GM23338 (cell line): ENCODE data around the gene TMEM117. TPM values are rescaled to one million over a fixed set of nuclear protein-coding genes. Genes with fewer than 3 reads are reported as not detected.

ENCODE experiments used
- ATAC-seq: fragments of 200-7000 bp; cut with Tn5 transposase; 3 replicates; pipeline ENCODE4 v1.9.1; 2020
- DNase-seq: peaks from one replicate; pipeline ENCODE4 v3.0.0-alpha.2; 2015; ENCODE audit warnings: low spot score
- H2AFZ ChIP-seq: fragments of 200-600 bp; sonication (generic); 2 replicates; pipeline ENCODE4 v1.8.0; 2016; ENCODE audit warnings: antibody characterized with exemption, mild to moderate bottlenecking, moderate library complexity
- H3F3A ChIP-seq: fragments of 200-600 bp; sonication (generic); replicated peaks from 2 replicates; pipeline ENCODE4 v1.8.0; 2017; ENCODE audit warnings: antibody characterized with exemption, mixed run types, low read depth
- H3K27ac ChIP-seq: fragments of 200-600 bp; sonication (generic); 2 replicates; pipeline ENCODE4 v1.6.1; 2016; ENCODE audit warnings: low read depth
- H3K27me3 ChIP-seq: fragments of 200-600 bp; sonication (generic); 2 replicates; pipeline ENCODE4 v1.8.0; 2016; ENCODE audit warnings: mild to moderate bottlenecking, mixed run types, moderate library complexity; ENCODE audit not compliant: insufficient read depth
- H3K36me3 ChIP-seq: fragments of 200-600 bp; sonication (generic); 2 replicates; pipeline ENCODE4 v1.8.0; 2016; ENCODE audit warnings: mild to moderate bottlenecking; ENCODE audit not compliant: insufficient read depth
- H3K4me1 ChIP-seq: fragments of 200-600 bp; sonication (generic); 2 replicates; pipeline ENCODE4 v1.8.0; 2016; ENCODE audit warnings: mild to moderate bottlenecking, moderate library complexity; ENCODE audit not compliant: insufficient read depth
- H3K4me2 ChIP-seq: fragments of 200-600 bp; sonication (generic); 2 replicates; pipeline ENCODE4 v1.7.1; 2017; ENCODE audit warnings: mixed run types
- H3K4me3 ChIP-seq: fragments of 200-600 bp; sonication (generic); 2 replicates; pipeline ENCODE4 v1.6.1; 2016; ENCODE audit warnings: mixed run types
- H3K79me2 ChIP-seq: fragments of 200-600 bp; sonication (generic); replicated peaks from 2 replicates; pipeline ENCODE4 v1.8.0; 2017; ENCODE audit warnings: mild to moderate bottlenecking; ENCODE audit not compliant: insufficient read depth
- H3K9me2 ChIP-seq: fragments of 200-600 bp; sonication (generic); 2 replicates; pipeline ENCODE4 v1.8.0; 2017; ENCODE audit not compliant: insufficient read depth
- H4K20me1 ChIP-seq: fragments of 200-600 bp; sonication (generic); replicated peaks from 2 replicates; pipeline ENCODE4 v1.8.0; 2017; ENCODE audit warnings: mild to moderate bottlenecking; ENCODE audit not compliant: insufficient read depth
- H3K27ac Mint-ChIP-seq: 2 replicates; pipeline ENCODE4 v1.8.0; 2020; ENCODE audit warnings: inconsistent platforms, mild to moderate bottlenecking, moderate library complexity, mixed read lengths
- H3K27me3 Mint-ChIP-seq: 3 replicates; pipeline ENCODE4 v1.8.0; 2022; ENCODE audit warnings: low read depth, mild to moderate bottlenecking, moderate library complexity, mixed read lengths, inconsistent platforms; ENCODE audit not compliant: insufficient read depth, poor library complexity
- H3K36me3 Mint-ChIP-seq: 3 replicates; pipeline ENCODE4 v1.8.0; 2021; ENCODE audit warnings: low read depth, mild to moderate bottlenecking, inconsistent platforms, moderate library complexity, mixed read lengths
- H3K4me1 Mint-ChIP-seq: 3 replicates; pipeline ENCODE4 v1.8.0; 2020; ENCODE audit warnings: mild to moderate bottlenecking, inconsistent platforms, mixed read lengths
- H3K4me3 Mint-ChIP-seq: 3 replicates; pipeline ENCODE4 v1.8.0; 2021; ENCODE audit warnings: moderate library complexity, mild to moderate bottlenecking, inconsistent platforms, mixed read lengths
- H3K9me3 Mint-ChIP-seq: 3 replicates; pipeline ENCODE4 v1.8.0; 2020; ENCODE audit warnings: moderate library complexity, mild to moderate bottlenecking, inconsistent platforms, mixed read lengths
- EZH2 ChIP-seq: fragments of 200-600 bp; sonication (generic); IDR thresholded peaks from one replicate; pipeline ENCODE4 v1.8.0; 2017; ENCODE audit warnings: antibody characterized with exemption, mild to moderate bottlenecking, low read depth; ENCODE audit not compliant: unreplicated experiment
- EZH2phosphoT487 ChIP-seq: fragments of 200-600 bp; sonication (generic); IDR thresholded peaks from one replicate; pipeline ENCODE4 v1.8.1; 2018; ENCODE audit warnings: antibody characterized with exemption; ENCODE audit not compliant: unreplicated experiment
- JUNB ChIP-seq: IDR thresholded peaks from one replicate; pipeline ENCODE4 v1.6.1; 2016; ENCODE audit warnings: antibody characterized with exemption; ENCODE audit not compliant: unreplicated experiment
- POLR2AphosphoS5 ChIP-seq: IDR thresholded peaks from 2 replicates; pipeline ENCODE4 v1.6.1; 2016; ENCODE audit warnings: antibody characterized with exemption, low read depth
- REST ChIP-seq: IDR thresholded peaks from one replicate; pipeline ENCODE4 v1.6.1; 2018; ENCODE audit warnings: antibody characterized with exemption; ENCODE audit not compliant: unreplicated experiment
- ZNF114 ChIP-seq: fragments of 250-450 bp; sonication (Bioruptor Pico); IDR thresholded peaks from 2 replicates; pipeline ENCODE4 v1.5.0; 2020; ENCODE audit warnings: mild to moderate bottlenecking, moderate library complexity
- ZNF331 ChIP-seq: fragments of 250-450 bp; sonication (Bioruptor Pico); IDR thresholded peaks from 2 replicates; pipeline ENCODE4 v1.5.0; 2020; ENCODE audit warnings: low read depth, mild to moderate bottlenecking, moderate library complexity
- polyA plus RNA-seq: library from polyadenylated mRNA; unstranded; fragments of >200 nt; fragmentation: Nextera tagmentation; extraction: Ambion mirVana; gene quantifications from 2 replicates; pipeline ENCODE4 v1.2.1, GENCODE V29; 2016
- total RNA-seq: library from RNA; depleted of rRNA; stranded (reverse); fragments of >200 nt; shearing (Covaris generic); gene quantifications from 2 replicates; pipeline ENCODE4 v1.2.3, GENCODE V29; 2014
- TF ChIP-seq, protein P1 (sequence below), 2 experiments: fragments of 200-600 bp in 1 of 2; sonication (generic) in 1 of 2; conservative IDR thresholded peaks; 2 replicates each; pipeline versions ENCODE4 v1.5.1 to v1.6.1; 2016 to 2017; ENCODE audit warnings: antibody characterized with exemption in 2 of 2, low read depth in 2 of 2, mild to moderate bottlenecking in 2 of 2, moderate library complexity in 1 of 2
- TF ChIP-seq, protein P2 (sequence below): fragments of 250-450 bp; sonication (Bioruptor Pico); IDR thresholded peaks from 2 replicates; pipeline ENCODE4 v1.5.0; 2020; ENCODE audit warnings: mild to moderate bottlenecking, moderate library complexity

The TMEM117 gene
- total and polyA plus RNA-seq, 2 experiments from 2014 or later, result 0.94 to 1.6 TPM

DNA sequence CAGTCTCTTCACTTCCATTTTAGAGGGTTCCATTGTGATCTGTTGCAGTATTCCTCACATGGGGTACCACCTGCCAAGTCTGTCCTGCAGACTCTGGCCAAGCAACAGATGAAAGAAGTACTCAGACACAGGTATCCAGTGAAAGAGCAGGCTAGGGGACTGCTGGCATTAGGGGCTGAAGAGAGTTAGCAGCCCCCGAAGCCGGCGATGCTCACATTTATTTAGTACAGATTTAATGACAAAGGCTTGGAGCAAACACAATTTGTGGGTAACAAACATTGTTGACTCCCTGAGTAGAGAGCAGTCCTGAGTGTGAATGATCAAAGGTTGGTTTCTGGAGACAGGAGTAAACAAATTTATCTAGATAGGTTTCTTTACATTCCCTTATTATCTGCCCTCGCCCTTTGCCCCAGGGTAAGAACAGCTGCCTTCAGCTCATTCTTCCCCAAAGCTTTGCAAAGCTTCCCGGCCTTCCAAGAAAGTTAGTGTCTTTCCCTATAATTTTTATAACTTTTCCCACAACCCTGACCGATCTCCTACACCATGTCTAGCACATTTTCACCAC is 144.8 kb downstream of the TMEM117 start (continued):
- no peak for TF ChIP-seq REST

GRCh38 chr12:43981726-43982125 is 145.8 kb downstream of the TMEM117 start:
- H3K9me3 Mint-ChIP-seq, result peaks cover 48% of the 10 kb centered on the region
- H3K27me3 Mint-ChIP-seq, result no peaks in the 10 kb centered on the region
- no peak overlapping the region for H2AFZ ChIP-seq
- TF ChIP-seq ZNF114 (CRISPR knock-in tag) (no peak), POLR2AphosphoS5 (no peak), EZH2 (no peak), ZNF331 (CRISPR knock-in tag) (no peak), JUNB (no peak), REST (no peak), EZH2phosphoT487 (no peak)
- TF ChIP-seq, protein P1, sequence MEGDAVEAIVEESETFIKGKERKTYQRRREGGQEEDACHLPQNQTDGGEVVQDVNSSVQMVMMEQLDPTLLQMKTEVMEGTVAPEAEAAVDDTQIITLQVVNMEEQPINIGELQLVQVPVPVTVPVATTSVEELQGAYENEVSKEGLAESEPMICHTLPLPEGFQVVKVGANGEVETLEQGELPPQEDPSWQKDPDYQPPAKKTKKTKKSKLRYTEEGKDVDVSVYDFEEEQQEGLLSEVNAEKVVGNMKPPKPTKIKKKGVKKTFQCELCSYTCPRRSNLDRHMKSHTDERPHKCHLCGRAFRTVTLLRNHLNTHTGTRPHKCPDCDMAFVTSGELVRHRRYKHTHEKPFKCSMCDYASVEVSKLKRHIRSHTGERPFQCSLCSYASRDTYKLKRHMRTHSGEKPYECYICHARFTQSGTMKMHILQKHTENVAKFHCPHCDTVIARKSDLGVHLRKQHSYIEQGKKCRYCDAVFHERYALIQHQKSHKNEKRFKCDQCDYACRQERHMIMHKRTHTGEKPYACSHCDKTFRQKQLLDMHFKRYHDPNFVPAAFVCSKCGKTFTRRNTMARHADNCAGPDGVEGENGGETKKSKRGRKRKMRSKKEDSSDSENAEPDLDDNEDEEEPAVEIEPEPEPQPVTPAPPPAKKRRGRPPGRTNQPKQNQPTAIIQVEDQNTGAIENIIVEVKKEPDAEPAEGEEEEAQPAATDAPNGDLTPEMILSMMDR (conservative IDR thresholded peaks at IDR 0.05; ENCODE audit: low read depth in 2 of 2), result no peak
- TF ChIP-seq, protein P2, sequence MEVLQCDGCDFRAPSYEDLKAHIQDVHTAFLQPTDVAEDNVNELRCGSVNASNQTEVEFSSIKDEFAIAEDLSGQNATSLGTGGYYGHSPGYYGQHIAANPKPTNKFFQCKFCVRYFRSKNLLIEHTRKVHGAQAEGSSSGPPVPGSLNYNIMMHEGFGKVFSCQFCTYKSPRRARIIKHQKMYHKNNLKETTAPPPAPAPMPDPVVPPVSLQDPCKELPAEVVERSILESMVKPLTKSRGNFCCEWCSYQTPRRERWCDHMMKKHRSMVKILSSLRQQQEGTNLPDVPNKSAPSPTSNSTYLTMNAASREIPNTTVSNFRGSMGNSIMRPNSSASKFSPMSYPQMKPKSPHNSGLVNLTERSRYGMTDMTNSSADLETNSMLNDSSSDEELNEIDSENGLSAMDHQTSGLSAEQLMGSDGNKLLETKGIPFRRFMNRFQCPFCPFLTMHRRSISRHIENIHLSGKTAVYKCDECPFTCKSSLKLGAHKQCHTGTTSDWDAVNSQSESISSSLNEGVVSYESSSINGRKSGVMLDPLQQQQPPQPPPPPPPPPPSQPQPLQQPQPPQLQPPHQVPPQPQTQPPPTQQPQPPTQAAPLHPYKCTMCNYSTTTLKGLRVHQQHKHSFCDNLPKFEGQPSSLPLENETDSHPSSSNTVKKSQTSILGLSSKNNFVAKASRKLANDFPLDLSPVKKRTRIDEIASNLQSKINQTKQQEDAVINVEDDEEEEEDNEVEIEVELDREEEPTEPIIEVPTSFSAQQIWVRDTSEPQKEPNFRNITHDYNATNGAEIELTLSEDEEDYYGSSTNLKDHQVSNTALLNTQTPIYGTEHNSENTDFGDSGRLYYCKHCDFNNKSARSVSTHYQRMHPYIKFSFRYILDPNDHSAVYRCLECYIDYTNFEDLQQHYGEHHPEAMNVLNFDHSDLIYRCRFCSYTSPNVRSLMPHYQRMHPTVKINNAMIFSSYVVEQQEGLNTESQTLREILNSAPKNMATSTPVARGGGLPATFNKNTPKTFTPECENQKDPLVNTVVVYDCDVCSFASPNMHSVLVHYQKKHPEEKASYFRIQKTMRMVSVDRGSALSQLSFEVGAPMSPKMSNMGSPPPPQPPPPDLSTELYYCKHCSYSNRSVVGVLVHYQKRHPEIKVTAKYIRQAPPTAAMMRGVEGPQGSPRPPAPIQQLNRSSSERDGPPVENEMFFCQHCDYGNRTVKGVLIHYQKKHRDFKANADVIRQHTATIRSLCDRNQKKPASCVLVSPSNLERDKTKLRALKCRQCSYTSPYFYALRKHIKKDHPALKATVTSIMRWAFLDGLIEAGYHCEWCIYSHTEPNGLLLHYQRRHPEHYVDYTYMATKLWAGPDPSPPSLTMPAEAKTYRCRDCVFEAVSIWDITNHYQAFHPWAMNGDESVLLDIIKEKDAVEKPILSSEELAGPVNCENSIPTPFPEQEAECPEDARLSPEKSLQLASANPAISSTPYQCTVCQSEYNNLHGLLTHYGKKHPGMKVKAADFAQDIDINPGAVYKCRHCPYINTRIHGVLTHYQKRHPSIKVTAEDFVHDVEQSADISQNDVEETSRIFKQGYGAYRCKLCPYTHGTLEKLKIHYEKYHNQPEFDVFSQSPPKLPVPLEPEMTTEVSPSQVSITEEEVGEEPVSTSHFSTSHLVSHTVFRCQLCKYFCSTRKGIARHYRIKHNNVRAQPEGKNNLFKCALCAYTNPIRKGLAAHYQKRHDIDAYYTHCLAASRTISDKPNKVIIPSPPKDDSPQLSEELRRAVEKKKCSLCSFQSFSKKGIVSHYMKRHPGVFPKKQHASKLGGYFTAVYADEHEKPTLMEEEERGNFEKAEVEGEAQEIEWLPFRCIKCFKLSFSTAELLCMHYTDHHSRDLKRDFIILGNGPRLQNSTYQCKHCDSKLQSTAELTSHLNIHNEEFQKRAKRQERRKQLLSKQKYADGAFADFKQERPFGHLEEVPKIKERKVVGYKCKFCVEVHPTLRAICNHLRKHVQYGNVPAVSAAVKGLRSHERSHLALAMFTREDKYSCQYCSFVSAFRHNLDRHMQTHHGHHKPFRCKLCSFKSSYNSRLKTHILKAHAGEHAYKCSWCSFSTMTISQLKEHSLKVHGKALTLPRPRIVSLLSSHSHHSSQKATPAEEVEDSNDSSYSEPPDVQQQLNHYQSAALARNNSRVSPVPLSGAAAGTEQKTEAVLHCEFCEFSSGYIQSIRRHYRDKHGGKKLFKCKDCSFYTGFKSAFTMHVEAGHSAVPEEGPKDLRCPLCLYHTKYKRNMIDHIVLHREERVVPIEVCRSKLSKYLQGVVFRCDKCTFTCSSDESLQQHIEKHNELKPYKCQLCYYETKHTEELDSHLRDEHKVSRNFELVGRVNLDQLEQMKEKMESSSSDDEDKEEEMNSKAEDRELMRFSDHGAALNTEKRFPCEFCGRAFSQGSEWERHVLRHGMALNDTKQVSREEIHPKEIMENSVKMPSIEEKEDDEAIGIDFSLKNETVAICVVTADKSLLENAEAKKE (CRISPR knock-in tag), result no peak

More at GRCh38 chr12:43981726-43982125, 145.8 kb downstream of the TMEM117 start:
- Mint-ChIP-seq H3K36me3 (peaks cover 42% of the 10 kb centered on the region), H3K27ac (no peak overlapping the region), H3K4me3 (no peak overlapping the region), H3K4me1 (peaks cover 7% of the 10 kb centered on the region; the same call in 2 of the 3 replicates)
- H3K9me2 ChIP-seq, result no peaks in the 10 kb centered on the region; the same call in 1 of the 2 replicates
- ATAC-seq, result no peak
- no peaks in the 10 kb centered on the region for H3K27me3 ChIP-seq
- 0 out of 2 replicates have a peak, but pooled peaks cover 4% of the 10 kb centered on the region for H3F3A ChIP-seq
- peaks cover 20% of the 10 kb centered on the region for H3K36me3 ChIP-seq
- no peak for DNase-seq
- H3K4me3 ChIP-seq, result no peak overlapping the region
- H3K27ac ChIP-seq, result no peak overlapping the region
- H4K20me1 ChIP-seq, result no peaks in the 10 kb centered on the region
- no peaks in the 10 kb centered on the region for H3K79me2 ChIP-seq
- H3K4me2 ChIP-seq, result no peak overlapping the region
- no peaks in the 10 kb centered on the region; the same call in 1 of the 2 replicates for H3K4me1 ChIP-seq
